Measurements from ENCODE around the gene RPP21.

The RPP21 gene

GRCh38 chr6:30341218-30341617, 3.7 kb upstream of the RPP21 start:
- in situ Hi-C loops (cut with HindIII; ENCODE audit: low pct_unique_long_range_greater_than_20kb, low sequenced_read_pairs): no loop called here
- TF ChIP-seq JUND (IDR thresholded peaks at IDR 0.05; ENCODE audit: low read depth): no peak
- no peak for DNase-seq (ENCODE audit: low read depth in 1 of 2, low spot score in 1 of 2)

- no peak for DNase-seq (ENCODE audit: low read depth in 1 of 2, low spot score in 1 of 2)
- TF ChIP-seq JUND (IDR thresholded peaks at IDR 0.05; ENCODE audit: low read depth): no peak
- in situ Hi-C loops (cut with HindIII; ENCODE audit: low pct_unique_long_range_greater_than_20kb, low sequenced_read_pairs): no loop called here
These were observed 3.2 kb upstream of the RPP21 start for GRCh38 chr6:30341728-30342127.

- in situ Hi-C loops (cut with HindIII; ENCODE audit: low pct_unique_long_range_greater_than_20kb, low sequenced_read_pairs): no loop called here
- TF ChIP-seq JUND (IDR thresholded peaks at IDR 0.05; ENCODE audit: low read depth): no peak
- peak in 1 of 2 experiments; percentile 17 for DNase-seq (ENCODE audit: low read depth in 1 of 2, low spot score in 1 of 2)
These were observed 627 bp upstream of the RPP21 start for GRCh38 chr6:30344191-30344867.

GRCh38 chr6:30345852-30346251, 896 bp downstream of the RPP21 start:
- no peak for DNase-seq (ENCODE audit: low read depth in 1 of 2, low spot score in 1 of 2)
- in situ Hi-C loops (cut with HindIII; ENCODE audit: low pct_unique_long_range_greater_than_20kb, low sequenced_read_pairs): no loop called here
- TF ChIP-seq JUND (IDR thresholded peaks at IDR 0.05; ENCODE audit: low read depth): no peak

GRCh38 chr6:30348957-30349356, 4.0 kb downstream of the RPP21 start:
- in situ Hi-C loops (cut with HindIII; ENCODE audit: low pct_unique_long_range_greater_than_20kb, low sequenced_read_pairs): no loop called here
- TF ChIP-seq JUND (IDR thresholded peaks at IDR 0.05; ENCODE audit: low read depth): no peak
- no peak for DNase-seq (ENCODE audit: low read depth in 1 of 2, low spot score in 1 of 2)

- no peak for TF ChIP-seq JUND (IDR thresholded peaks at IDR 0.05; ENCODE audit: low read depth)
- in situ Hi-C loops (cut with HindIII; ENCODE audit: low pct_unique_long_range_greater_than_20kb, low sequenced_read_pairs): no loop called here
- DNase-seq (ENCODE audit: low read depth in 1 of 2, low spot score in 1 of 2): no peak
These were observed 4.6 kb downstream of the RPP21 start for GRCh38 chr6:30349421-30350177.

- TF ChIP-seq JUND (IDR thresholded peaks at IDR 0.05; ENCODE audit: low read depth): no peak
- no peak for DNase-seq (ENCODE audit: low read depth in 1 of 2, low spot score in 1 of 2)
- in situ Hi-C loops (cut with HindIII; ENCODE audit: low pct_unique_long_range_greater_than_20kb, low sequenced_read_pairs): no loop called here
These were observed 5.6 kb downstream of the RPP21 start for GRCh38 chr6:30350524-30350923.

- no peak for DNase-seq (ENCODE audit: low read depth in 1 of 2, low spot score in 1 of 2)
- in situ Hi-C loops (cut with HindIII; ENCODE audit: low pct_unique_long_range_greater_than_20kb, low sequenced_read_pairs): no loop called here
- TF ChIP-seq JUND (IDR thresholded peaks at IDR 0.05; ENCODE audit: low read depth): no peak
These were observed 7.6 kb downstream of the RPP21 start for GRCh38 chr6:30352550-30352949.

- no peak for TF ChIP-seq JUND (IDR thresholded peaks at IDR 0.05; ENCODE audit: low read depth)
- in situ Hi-C loops (cut with HindIII; ENCODE audit: low pct_unique_long_range_greater_than_20kb, low sequenced_read_pairs): no loop called here
- no peak for DNase-seq (ENCODE audit: low read depth in 1 of 2, low spot score in 1 of 2)
These were observed 10.3 kb downstream of the RPP21 start for GRCh38 chr6:30355281-30355680.

GRCh38 chr6:30356536-30356935, 11.6 kb downstream of the RPP21 start:
- TF ChIP-seq JUND (IDR thresholded peaks at IDR 0.05; ENCODE audit: low read depth): no peak
- in situ Hi-C loops (cut with HindIII; ENCODE audit: low pct_unique_long_range_greater_than_20kb, low sequenced_read_pairs): no loop called here
- no peak for DNase-seq (ENCODE audit: low read depth in 1 of 2, low spot score in 1 of 2)

GRCh38 chr6:30357678-30358540, 13.0 kb downstream of the RPP21 start:
- TF ChIP-seq JUND (IDR thresholded peaks at IDR 0.05; ENCODE audit: low read depth): no peak
- peak in 1 of 2 experiments; percentile 70 for DNase-seq (ENCODE audit: low read depth in 1 of 2, low spot score in 1 of 2)
- in situ Hi-C loops (cut with HindIII; ENCODE audit: low pct_unique_long_range_greater_than_20kb, low sequenced_read_pairs): no loop called here

GRCh38 chr6:30359276-30359675, 14.3 kb downstream of the RPP21 start:
- TF ChIP-seq JUND (IDR thresholded peaks at IDR 0.05; ENCODE audit: low read depth): no peak
- no peak for DNase-seq (ENCODE audit: low read depth in 1 of 2, low spot score in 1 of 2)
- in situ Hi-C loops (cut with HindIII; ENCODE audit: low pct_unique_long_range_greater_than_20kb, low sequenced_read_pairs): no loop called here

- no peak for TF ChIP-seq JUND (IDR thresholded peaks at IDR 0.05; ENCODE audit: low read depth)
- no peak for DNase-seq (ENCODE audit: low read depth in 1 of 2, low spot score in 1 of 2)
- in situ Hi-C loops (cut with HindIII; ENCODE audit: low pct_unique_long_range_greater_than_20kb, low sequenced_read_pairs): no loop called here
These were observed 15.2 kb downstream of the RPP21 start for GRCh38 chr6:30360139-30360538.

All from T47D (cell line).